Suprapubic skin (tissue), 4 donors: ENCODE measurements around the gene TSPAN13.

Experiments
- CTCF ChIP-seq, 2 donors: fragments of 200-600 bp in 1 of 2; fragments of 450-650 bp in 1 of 2; sonication (generic) in 1 of 2; IDR thresholded peaks; one replicate each; pipeline ENCODE4 v1.5.1; 2016 to 2019; ENCODE audit warnings: antibody characterized with exemption in 2 of 2, mild to moderate bottlenecking in 1 of 2, moderate library complexity in 1 of 2
- EP300 ChIP-seq: sonication (generic); formaldehyde crosslinking; IDR thresholded peaks from one replicate; pipeline ENCODE4 v1.6.1; 2017; ENCODE audit warnings: antibody characterized with exemption
- POLR2AphosphoS5 ChIP-seq, 3 donors: sonication (generic); formaldehyde crosslinking; IDR thresholded peaks; one replicate each; pipeline ENCODE4 v1.6.1; 2017; ENCODE audit warnings: antibody characterized with exemption in 3 of 3

- TF ChIP-seq CTCF (IDR thresholded peaks at IDR 0.05) (no peak), EP300 (no peak), POLR2AphosphoS5 (IDR thresholded peaks at IDR 0.05) (no peak)
Observed at GRCh38 chr7:16813232-16813616, 59.7 kb downstream of the TSPAN13 start.
